Measurements from ENCODE around the gene DLG5.

GRCh38 chr10:77896058-77896457 lies 30.5 kb downstream of the DLG5 start:
- TF ChIP-seq POLR2A (IDR thresholded peaks at IDR 0.05) = no peak
- no peak for TF ChIP-seq CTCF (IDR thresholded peaks at IDR 0.05)

All from heart left ventricle (tissue), 13 donors.